Measurements from ENCODE around the gene CCDC88B.
"Not testable (repeated sequence)": the region's sequence is repeated elsewhere in the genome, so short reads cannot be mapped to it uniquely, and the experiment has no call there.

Gene CCDC88B

DNA sequence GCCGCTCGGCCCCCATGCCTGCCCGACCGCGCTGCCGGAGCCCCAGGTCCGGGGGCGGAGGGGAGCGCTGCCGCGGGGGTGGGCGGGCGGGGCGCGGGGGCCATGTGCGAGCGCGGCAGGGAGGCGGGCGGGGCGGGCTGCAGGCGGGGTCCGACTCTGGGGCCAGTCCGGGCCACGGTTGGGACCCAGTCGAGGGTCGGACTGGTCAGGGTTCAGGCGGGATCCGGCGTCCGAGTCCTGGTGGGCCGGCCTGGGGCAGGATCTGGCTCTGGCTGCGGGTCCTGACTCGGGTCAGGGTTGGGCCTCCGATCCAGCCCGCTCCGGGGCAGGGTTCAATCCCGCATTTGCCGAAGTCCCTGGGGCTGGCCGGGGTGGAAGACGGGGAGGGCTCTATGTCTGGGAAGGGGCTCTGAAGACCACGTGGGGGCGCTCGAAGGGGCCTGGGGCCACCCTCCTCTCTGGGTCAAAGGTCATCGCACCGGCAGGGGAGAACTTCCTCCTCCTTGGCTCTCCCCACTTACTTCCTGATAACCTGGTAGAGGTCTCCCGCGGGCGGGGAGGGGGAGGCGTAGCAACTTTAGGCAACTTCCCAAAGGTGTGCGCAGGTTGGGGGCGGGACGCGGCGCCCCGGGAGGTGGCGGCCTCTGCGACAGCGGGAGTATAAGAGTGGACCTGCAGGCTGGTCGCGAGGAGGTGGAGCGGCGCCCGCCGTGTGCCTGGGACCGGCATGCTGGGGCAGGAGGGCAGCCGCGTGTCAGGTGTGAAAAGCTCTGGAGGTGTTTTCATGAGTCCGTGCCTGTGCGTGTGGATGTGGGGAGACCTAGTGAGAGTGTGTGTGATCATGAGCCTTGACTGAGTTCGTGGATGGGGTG, 34.1 kb upstream of the CCDC88B start:
- peak; percentile 63 for DNase-seq (ENCODE audit: low spot score)

DNA sequence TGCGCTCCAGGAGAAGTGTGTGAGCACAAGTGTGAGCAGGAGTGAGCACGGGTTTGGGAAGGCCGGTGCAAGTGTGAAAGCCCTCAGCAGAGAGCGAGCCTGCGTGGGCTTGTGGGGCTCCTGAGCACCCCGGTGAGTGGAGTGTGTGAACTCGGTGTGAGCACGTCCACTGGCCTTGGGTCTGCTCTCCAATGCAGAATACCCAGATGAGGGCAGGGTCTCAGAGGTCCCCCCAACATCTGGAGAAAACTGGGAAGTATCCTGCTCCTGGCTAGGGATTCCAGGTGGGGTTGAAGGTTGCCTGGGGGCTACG, 33.5 kb upstream of the CCDC88B start:
- DNase-seq (ENCODE audit: low spot score) = no peak

DNA sequence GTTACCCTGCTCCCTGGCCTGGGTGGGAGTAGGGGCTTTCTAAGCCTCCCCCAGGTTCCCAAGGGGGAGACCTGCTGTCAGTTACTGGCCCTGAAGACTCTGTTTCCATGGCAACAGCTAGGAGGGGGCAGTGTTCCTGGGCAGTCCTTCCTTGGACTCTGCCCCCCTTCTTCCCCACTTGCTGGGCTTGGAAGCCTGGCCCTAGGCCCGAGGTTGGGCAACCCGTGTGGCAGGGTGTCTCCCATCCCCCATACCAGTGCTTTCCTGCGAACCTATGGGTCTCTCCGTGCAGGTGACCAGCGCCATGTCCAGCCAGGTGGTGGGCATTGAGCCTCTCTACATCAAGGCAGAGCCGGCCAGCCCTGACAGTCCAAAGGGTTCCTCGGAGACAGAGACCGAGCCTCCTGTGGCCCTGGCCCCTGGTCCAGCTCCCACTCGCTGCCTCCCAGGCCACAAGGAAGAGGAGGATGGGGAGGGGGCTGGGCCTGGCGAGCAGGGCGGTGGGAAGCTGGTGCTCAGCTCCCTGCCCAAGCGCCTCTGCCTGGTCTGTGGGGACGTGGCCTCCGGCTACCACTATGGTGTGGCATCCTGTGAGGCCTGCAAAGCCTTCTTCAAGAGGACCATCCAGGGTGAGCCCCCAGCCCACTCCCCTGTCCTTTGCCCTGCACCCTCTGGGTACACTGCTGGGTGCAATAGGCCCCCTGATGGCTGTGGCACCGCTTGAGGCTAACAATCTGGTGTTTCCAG, 33.0 kb upstream of the CCDC88B start:
- peak; percentile 57 for DNase-seq (ENCODE audit: low spot score)

DNA sequence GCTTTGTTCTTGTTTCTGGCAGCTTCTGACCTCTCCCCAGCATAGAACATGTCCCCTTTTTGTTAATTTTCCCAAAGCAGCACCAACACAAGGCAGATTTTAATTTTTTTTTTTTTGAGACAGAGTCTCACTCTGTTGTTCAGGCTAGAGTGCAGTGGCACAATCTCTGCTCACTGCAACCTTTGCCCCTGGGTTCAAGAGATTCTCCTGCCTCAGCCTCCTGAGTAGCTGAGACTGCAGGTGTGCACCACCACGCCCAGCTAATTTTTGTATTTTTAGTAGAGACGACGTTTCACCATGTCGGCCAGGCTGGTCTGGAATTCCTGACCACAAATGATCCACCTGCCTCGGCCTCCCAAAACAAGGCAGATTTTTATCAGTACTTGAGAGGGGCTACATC, 32.2 kb upstream of the CCDC88B start:
- not testable (repeated sequence) for DNase-seq (ENCODE audit: low spot score)

DNA sequence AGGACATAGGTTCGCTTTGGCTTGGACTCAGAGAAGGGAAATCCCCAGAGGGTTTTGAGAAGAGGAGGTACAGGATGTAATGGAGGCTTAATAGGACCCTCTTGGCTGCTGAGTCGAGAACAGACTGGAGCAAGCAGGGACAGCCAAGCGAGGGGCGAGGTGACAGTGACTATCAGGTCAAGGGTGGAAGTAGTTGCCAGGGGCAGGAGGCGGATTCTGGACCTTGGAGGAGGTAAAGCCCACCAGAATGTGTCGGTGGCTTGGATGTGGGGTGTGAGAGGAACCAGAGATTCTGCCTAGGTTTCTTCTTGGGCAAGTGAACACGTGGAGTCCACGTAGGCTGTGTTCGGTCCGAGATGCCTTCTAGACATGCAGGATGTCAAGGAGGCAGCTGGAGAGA, 27.1 kb upstream of the CCDC88B start:
- no peak for DNase-seq (ENCODE audit: low spot score)

DNA sequence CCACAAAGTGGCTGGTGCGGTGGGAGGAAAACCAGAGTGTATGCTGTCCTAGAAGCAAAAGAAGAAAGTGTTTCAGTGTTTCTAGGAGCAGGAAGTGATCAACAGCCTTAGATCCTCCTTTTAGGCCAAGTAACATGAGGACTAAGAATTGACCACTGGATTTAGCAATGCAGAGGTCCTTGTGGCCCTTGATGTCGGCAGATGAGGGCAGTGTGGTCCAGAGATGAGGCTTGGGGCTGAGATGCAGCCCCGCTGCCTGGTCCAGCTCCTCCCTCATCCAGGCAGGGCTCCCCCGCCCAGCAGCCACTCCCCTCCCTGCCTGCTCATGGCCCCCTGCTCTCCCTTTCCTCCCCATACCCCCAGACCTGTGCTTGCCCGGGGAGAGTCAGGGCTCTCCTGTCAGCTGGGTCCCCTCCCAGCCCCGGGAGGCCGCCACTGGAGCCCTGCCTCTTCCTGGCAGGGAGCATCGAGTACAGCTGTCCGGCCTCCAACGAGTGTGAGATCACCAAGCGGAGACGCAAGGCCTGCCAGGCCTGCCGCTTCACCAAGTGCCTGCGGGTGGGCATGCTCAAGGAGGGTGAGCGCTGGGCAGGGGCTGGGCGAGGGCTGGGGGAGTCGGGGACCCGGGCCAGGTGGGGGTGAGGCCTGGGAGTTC, 26.4 kb upstream of the CCDC88B start:
- no peak for DNase-seq (ENCODE audit: low spot score)

DNA sequence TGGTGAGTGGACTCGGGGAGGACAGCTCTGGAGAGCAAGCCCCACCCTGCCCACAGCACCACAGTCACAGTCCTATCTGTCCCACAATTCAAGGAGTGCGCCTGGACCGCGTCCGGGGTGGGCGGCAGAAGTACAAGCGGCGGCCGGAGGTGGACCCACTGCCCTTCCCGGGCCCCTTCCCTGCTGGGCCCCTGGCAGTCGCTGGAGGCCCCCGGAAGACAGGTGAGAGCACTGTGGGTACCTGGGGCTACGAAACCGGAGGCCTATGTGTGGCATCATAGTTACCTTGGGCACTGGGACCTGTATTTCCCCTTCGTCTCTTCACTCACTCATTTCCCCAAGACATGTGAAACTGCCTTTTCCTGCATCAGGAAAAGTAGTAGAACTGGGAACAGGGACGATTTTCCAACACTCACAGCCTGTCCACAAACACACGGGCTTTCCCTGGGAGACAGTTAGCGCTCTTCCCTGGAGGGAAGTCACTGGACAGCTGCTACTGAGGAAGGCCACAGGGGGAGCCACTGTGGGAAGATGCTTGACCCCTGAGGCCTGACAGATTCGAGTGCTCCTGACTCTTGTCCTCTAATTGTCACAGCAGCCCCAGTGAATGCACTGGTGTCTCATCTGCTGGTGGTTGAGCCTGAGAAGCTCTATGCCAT, 25.7 kb upstream of the CCDC88B start:
- DNase-seq (ENCODE audit: low spot score) = peak; percentile 45

DNA sequence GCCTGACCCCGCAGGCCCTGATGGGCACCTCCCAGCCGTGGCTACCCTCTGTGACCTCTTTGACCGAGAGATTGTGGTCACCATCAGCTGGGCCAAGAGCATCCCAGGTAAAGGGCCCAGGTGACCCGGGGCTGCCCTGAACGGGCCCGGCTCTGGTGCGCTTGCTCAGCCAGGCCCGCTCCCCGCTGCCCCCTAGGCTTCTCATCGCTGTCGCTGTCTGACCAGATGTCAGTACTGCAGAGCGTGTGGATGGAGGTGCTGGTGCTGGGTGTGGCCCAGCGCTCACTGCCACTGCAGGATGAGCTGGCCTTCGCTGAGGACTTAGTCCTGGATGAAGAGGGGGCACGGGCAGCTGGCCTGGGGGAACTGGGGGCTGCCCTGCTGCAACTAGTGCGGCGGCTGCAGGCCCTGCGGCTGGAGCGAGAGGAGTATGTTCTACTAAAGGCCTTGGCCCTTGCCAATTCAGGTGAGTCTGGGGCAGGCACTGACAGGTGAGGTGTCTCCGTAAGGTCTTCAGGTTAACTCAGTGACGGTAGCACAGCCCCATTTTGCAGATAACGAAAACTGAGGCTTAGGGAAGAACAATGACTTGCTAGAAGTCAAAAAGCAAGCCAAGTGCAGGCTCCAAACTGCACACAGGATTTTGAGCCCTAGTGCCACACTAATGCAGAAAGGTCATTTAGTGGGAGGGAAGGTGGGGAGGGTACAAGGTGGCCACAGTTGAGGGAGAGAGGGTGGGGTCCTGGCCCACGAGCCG, 25.0 kb upstream of the CCDC88B start:
- no peak for DNase-seq (ENCODE audit: low spot score)

DNA sequence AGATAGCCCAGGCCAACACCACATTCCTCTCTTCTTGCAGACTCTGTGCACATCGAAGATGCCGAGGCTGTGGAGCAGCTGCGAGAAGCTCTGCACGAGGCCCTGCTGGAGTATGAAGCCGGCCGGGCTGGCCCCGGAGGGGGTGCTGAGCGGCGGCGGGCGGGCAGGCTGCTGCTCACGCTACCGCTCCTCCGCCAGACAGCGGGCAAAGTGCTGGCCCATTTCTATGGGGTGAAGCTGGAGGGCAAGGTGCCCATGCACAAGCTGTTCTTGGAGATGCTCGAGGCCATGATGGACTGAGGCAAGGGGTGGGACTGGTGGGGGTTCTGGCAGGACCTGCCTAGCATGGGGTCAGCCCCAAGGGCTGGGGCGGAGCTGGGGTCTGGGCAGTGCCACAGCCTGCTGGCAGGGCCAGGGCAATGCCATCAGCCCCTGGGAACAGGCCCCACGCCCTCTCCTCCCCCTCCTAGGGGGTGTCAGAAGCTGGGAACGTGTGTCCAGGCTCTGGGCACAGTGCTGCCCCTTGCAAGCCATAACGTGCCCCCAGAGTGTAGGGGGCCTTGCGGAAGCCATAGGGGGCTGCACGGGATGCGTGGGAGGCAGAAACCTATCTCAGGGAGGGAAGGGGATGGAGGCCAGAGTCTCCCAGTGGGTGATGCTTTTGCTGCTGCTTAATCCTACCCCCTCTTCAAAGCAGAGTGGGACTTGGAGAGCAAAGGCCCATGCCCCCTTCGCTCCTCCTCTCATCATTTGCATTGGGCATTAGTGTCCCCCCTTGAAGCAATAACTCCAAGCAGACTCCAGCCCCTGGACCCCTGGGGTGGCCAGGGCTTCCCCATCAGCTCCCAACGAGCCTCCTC, 24.1 kb upstream of the CCDC88B start:
- not testable (repeated sequence) for DNase-seq (ENCODE audit: low spot score)

DNA sequence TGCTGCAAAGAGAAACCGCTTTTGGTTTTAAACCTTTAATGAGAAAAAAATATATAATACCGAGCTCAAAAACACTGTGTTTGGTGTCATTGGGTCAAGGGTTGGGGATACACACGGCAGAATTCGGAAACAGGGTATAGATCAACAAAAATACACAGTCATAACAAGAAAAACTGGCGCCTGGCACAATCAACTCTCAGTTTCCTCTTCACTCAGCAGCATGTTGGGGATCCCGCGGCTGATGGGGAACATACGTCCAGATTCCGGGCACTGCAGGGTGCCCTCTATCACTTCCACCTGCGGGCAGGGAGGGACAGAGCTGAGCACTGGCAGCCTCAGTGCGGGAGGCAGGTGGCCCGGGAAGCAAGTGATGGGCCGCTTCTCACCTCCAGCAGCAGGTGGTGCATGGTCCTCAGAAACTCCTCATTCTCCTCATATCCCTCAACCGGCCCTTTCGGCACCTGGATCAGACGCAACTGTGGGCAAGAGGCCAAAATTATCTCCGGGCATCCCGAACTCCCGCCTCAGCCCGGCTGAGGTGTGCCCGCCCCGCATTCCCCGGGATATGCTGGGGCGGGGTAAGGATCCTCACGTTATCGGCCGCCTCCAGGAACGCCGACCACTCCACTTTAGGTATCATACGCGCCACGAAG, 23.2 kb upstream of the CCDC88B start:
- DNase-seq (ENCODE audit: low spot score) = peak; percentile 62

DNA sequence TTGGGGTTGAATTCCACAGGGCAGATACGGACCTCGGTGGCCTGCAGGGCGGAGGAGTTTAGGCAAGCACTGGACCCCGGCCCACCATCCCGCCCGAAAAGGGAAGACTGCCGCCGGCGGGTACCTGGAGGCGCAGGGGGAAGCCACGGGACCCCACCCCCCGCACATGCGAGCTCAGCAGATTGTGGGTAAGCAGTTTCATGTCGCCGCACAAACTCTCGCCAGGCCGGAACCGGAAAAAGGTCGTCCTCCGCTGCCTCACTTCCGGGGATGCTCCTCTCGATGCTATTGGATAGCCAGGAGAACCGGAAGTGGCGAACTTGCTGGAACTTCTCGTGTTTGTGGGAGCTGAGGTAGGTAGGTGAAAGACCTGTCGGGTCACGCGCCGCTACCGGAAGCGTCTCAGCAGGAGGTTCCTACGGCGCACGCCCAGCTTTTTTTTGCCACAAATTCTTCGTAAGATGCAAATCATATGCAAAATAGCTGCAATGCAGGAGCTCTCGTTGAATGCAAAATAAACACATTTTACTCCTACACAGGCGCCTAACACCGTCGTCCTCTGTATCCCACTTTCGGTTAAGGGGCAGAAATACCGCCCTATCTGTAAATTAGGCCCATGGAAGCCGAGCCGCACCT, 22.6 kb upstream of the CCDC88B start, which contains the start of gene TRMT112:
TSS of gene TRMT112 (minus strand) at position 235 of the 636 bp plus-strand sequence. CDS start at position 202, 33 bp downstream.
- peak; percentile 98 for DNase-seq (ENCODE audit: low spot score)

DNA sequence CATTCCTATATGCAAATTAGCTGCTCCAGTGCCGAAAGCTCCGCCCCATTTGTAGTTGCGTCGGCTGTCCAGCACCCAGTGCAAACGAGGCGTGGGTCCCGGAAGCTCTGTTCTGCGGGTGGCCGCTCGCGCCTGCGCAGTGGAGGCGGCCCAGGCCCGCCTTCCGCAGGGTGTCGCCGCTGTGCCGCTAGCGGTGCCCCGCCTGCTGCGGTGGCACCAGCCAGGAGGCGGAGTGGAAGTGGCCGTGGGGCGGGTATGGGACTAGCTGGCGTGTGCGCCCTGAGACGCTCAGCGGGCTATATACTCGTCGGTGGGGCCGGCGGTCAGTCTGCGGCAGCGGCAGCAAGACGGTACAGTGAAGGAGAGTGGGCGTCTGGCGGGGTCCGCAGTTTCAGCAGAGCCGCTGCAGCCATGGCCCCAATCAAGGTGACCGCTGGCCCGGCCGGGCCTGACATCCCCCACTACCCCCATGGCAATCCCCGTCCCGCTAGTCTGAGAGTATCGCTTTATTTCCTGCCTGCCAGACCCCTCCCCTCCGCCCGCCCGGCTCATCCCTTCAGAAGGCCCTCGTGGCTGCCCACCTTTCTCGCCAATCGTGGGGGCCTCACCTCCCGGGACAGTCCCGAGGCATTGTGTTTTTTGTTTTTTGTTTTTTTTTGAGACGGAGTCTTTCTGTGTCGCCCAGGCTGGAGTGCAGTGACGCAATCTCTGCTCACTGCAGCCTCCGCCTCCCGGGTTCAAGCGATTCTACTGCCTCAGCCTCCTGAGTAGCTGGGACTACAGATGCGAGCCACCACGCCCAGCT, 21.8 kb upstream of the CCDC88B start, which contains the start of gene PRDX5:
TSS of gene PRDX5 (plus strand) at position 161 of the 805 bp plus-strand sequence. CDS start at position 256, 95 bp downstream.
- peak; percentile 97 for DNase-seq (ENCODE audit: low spot score)

DNA sequence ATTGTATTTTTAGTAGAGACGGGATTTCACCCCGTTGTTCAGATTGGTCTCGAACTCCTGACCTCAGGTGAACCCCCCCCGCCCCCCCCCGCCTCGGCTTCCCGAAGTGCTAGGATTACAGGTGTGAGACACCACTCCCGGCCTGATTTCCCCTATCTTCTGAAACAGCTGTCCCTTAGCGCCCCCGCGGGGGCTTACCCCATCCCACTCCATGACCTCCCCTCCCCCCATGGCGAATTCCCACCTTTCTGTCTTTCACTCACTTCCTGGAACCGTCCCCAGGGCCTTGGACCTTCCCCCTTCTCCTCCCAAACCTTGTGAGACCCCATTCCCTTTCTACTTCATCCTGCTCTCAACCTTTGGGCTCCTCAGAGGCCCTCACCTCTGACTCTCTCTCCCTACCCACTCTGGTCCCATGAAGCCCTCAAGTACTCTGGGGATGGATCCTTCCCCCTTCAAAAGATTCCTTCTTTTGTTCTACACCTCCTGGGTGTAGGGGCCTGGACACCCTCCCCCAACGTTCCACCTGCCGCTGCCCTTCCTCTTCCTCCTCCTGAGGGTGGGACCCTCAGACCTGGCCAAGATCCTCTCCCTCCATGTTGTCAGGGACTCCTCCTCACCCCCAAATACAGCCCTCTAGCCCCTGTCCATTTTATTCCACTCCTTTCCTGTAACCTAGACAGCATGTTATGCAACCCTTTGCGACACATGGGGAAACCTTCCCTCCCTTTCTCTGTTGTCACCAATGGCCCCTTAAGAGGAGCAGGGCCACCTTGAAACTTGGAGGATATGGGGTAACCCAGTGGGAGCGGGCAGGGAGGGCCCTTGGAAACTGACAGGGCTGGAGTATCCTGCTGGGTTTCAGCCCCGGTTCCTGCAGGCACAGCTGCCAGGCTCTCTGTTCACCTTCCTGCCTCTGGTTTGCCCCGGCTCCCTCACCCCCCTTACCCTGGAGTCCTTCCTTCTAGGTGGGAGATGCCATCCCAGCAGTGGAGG, 20.9 kb upstream of the CCDC88B start:
- DNase-seq (ENCODE audit: low spot score) = no peak

DNA sequence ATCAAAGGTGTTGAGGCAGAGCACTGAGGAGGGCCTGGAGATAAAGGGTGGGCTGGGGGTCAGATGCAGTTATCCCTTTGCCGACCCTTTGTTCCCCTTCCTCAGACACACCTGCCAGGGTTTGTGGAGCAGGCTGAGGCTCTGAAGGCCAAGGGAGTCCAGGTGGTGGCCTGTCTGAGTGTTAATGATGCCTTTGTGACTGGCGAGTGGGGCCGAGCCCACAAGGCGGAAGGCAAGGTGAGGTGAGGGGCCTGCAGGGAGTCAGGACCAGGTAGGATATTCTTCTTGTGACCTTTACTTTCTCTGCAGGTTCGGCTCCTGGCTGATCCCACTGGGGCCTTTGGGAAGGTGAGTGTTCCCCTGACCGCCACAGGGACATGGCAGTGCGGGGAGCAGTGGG, 19.4 kb upstream of the CCDC88B start:
- DNase-seq (ENCODE audit: low spot score) = no peak

DNA sequence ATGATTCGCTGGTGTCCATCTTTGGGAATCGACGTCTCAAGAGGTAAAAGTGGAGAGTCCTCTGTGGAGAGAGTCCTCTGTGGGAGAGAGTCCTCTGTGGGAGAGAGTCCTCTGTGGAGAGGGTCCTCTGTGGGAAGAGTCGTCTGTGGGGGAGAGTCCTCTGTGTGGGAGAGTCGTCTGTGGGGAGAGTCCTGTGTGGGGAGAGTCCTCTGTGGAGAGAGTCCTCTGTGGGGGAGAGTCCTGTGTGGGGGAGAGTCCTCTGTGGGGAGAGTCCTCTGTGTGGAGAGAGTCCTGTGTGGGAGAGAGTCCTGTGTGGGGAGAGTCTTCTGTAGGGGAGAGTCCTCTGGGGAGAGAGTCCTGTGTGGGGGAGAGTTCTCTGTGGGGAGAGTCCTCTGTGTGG, 19.0 kb upstream of the CCDC88B start:
- DNase-seq (ENCODE audit: low spot score) = no peak

DNA sequence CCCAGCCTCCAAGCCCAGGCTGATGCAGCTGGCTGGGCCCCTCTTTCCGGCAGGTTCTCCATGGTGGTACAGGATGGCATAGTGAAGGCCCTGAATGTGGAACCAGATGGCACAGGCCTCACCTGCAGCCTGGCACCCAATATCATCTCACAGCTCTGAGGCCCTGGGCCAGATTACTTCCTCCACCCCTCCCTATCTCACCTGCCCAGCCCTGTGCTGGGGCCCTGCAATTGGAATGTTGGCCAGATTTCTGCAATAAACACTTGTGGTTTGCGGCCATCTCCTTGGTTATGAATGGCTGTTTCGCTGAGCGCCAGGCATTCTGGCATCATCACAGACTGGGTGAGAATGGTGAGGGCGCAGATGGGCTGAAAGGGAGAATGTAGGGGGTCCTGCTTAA, 18.5 kb upstream of the CCDC88B start:
- DNase-seq (ENCODE audit: low spot score) = no peak

DNA sequence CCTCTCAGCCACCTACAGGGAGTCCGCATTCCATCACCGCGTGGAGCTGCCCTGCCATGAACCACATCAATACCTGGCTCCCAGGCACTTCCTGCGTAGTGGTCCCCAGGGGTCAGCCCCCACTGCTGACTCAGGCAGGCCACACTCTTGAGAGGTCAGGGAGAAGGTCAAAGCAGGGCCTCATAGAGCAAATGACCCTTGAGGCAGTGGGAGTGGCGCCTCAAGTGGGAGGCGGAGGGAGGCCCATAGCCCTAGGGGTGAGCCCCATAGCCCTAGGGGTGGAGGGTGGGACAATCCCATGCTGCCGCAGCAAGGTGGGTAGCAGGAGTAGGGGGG, 17.1 kb upstream of the CCDC88B start:
- DNase-seq (ENCODE audit: low spot score) = no peak
